GM19463 (cell line): ENCODE data around the gene PROK1.
A peak's percentile ranks its signal among the peaks of the same experiment; 100 is the strongest.
"Not testable (repeated sequence)": the region's sequence is repeated elsewhere in the genome, so short reads cannot be mapped to it uniquely, and the experiment has no call there.

Source experiments
- ATAC-seq: cut with Tn5 transposase; IDR thresholded peaks from one replicate; pipeline ENCODE4 v1.9.1; 2021; ENCODE audit warnings: mild to moderate bottlenecking, moderate library complexity; ENCODE audit not compliant: unreplicated experiment

The PROK1 gene, protein sequence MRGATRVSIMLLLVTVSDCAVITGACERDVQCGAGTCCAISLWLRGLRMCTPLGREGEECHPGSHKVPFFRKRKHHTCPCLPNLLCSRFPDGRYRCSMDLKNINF

DNA sequence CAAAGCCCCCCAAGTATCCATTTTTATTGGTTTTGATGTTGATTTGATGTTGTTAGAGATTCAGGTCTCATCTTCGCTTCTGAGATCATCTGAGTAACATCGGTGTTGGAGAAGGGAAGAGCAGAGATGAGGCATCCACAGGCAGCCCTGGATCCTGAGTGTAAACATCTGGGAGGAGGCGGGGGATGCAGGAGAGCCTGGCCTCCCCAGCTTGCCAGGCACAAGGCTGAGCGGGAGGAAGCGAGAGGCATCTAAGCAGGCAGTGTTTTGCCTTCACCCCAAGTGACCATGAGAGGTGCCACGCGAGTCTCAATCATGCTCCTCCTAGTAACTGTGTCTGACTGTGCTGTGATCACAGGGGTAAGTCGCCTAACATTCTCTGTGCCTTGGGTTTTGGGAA lies at the start of gene PROK1:
PROK1 (plus strand) TSS at position 221 of the 400 bp plus-strand sequence; CDS start at position 289, 68 bp downstream.
- no peak for ATAC-seq

DNA sequence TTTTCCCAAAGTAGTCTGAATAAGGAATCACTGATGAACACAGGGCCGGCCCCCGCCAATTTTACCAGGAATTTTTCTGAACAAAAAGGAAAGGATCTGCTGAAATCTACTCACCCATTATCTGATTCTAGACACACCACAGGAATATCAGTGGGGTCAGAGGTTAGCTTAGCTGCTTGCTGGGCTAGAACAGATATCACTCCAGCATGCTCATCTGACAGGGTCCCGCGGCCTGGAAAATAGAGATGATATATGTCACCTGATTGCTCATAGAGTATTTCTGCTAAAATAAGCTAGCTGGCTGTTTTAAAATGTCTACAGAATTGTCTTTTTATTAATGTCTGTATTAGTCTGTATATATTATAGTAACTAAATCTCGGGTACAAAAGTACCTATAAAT lies 47.1 kb upstream of the PROK1 start:
- no peak for ATAC-seq

DNA sequence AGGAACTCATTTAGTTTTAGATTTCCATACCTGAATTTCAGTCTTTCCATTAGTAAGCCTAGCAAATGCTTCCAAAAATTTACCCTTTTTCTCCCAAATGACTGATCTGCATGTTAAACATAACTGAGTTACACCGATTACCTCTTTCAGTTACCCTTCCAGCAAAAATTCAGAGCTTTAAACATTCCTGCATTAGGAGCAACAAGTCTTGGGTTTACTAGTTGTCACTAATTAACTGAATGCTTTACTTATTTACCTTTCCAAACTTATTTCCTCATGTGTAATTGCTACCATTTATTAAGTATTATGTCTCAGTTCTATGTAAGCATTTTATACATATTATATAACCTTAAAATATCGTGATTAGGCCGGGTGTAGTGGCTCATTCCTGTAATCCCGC lies 46.5 kb upstream of the PROK1 start:
- ATAC-seq: no peak

DNA sequence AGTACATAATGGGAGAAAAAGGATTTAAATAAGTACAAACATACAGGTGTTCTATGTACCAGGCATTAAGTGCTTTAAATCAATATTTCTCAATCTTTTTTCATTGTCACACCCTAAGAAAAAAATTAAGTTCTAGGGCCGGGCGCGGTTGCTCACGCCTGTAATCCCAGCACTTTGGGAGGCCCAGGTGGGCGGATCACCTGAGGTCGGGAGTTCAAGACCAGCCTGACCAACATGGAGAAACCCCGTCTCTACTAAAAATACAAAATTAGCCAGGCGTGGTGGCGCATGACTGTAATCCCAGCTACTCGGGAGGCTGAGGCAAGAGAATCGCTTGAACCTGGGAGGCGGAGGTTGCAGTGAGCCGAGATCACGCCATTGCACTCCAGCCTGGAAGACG lies 44.5 kb upstream of the PROK1 start:
- not testable (repeated sequence) for ATAC-seq

DNA sequence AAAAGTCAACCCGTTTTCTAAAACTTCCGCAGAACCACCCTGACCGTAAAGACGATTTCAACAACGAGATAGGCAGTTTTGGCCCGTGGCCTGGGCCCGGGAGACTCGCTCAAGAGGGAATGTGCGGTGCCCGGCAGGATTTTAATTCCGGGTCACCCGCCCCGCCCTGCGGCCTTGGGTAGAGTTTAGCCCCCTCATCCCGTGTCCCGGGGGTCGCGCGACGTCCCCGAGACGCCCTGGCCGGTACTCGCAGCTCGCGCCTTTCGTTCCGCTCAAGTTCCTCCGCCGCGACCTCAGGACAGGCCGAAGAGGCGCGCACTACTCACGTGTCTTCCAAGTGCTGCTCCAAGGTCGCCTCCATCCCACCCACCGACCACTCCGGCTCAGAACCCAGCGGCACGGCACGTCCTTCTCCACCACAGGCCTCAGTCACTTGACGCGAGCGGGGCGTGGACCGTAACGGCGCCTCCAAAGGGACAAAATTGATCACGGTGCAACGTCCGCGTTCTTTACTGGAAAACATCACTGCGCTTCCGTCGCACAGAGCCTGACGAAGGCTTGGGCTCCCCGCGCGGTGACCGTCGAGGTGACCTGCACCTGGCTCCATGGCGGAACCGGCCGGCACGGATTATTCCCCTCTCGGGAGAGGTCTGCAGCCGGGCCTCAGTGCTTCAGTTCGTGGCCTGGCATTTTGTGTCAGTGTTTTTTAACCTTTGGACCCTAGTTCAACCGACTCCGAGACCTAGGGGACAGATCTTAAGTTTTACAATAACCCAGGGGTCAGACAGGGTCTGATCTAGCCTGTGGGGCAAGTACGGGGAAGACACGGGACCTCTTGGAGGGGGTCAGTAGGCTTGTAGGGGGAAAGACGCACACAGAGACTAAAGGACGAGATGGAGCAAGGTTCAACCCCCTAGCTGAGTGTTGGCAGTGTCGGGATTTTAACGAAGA lies 43.4 kb upstream of the PROK1 start, which contains the start of gene LAMTOR5:
LAMTOR5 (minus strand) TSS at position 435 of the 951 bp plus-strand sequence; CDS start at position 361, 74 bp downstream.
- ATAC-seq: peak; percentile 93

DNA sequence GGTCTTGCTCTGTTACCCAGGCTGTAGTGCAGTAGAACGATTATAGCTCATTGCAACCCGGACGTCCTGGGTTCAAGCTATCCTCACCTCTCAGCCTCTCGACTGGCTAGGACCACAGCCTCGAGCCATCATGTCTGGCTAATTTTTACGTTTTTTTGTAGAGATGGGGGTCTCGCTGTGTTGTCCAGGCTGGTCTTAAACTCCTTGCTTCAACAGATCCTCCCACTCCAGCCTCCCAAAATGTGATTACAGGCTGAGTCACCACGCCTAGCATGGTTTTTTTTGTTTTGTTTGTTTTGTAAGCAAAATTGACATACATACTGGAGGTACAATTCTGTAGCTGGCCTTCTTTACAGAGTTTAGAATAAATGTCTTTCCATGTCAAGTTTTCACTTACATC lies 42.5 kb upstream of the PROK1 start:
- ATAC-seq: no peak

DNA sequence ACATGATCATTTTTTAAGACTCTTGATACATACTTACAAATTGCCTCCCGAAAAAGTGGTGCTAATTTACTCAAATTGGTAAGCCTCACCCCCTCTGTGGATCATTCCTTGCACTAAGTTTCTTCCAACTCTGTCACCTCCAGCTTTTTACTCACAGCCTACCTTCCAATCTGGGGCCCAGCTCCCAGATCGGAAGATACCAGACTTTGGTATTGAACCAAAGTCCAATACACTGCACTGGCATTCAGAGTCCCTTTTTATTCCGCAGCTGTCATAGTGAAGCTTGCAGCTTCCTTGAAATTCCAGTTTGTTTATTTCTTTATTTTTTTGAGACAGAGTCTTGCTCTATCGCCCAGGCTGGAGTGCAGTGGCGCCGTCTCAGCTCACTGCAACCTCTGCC lies 41.6 kb upstream of the PROK1 start:
- no peak for ATAC-seq

DNA sequence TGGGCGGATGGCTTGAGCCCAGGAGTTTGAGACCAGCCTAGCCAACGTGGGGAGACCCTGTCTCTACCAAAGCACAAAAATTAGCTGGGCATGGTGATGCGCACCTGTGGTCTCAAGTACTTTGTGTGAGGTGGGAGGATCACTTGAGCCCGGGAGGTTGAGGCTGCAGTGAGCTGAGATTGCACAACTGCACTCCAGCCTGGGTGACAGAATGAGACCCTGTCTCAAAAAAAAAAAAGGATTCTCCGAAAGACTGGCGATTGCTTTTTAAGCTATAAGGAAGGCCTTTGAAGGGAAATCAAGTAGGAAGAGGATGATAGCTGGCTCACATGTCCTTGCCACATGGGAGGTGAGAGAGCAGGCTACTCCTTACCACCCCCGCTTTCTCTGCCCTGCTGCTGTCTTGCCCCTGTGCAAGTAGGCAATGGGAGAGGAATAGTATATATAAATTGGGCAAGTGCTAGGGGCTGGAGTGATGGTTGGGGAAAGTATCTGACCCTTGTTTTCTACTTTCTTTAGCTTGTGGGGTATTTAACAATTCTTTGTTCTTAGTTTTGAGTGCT lies 39.7 kb upstream of the PROK1 start:
- no peak for ATAC-seq

DNA sequence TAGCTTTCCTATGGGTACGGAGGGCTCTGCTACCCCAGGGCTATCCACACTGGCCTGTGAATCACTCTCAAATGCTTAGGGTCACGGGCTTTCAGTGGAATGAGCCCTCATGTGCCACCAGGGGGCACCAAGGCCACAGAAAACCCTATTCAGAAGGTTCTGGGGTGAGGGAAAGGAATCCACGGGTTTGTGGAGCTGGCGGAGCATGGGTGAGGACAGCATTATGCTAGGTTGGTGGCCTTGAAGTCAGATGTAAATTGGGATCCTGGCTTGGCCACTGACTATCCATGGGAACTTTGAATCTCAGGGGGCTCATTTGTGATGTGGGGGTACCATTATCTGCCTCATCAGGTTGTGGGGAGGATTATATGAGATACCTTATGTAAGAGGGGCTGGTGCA lies 38.4 kb upstream of the PROK1 start:
- peak; percentile 56 for ATAC-seq

DNA sequence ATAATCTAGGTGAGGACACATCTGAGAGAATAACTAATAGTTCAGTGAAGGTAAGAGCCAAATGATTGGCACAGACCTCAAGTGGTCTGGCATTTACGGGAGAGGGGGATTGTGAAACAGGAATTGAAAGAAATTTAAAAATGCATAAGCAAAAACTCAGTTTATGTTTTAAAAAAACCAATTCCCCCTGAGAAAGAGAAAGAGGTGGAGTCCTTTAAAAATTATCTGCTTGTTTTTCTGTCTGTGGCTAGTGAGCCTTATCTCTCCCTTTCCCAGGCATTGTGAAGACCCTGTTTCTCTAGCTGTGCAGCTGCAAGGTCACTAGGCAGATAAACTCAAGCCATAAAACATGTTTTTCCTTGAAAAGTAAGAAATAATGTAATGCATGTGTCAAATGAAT lies 37.9 kb upstream of the PROK1 start:
- not testable (repeated sequence) for ATAC-seq

DNA sequence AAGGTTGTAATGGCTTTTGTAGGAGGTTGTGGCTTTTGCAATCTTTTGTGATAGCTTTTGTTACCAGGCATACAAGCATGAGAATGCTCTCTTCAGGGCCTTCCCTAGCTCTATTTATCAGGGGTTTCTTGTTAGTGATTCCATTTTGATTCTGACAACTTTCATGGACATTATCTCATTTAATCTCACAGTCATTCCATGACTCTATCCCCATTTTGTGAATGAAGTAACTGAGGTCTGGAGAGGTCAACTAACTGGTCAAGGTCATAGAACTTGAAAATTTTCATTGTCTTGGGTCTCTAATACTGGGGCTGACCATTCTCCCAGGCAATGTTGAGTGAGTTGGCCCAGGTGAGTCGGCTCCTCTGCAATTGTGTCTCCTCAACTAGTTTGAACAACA lies 32.2 kb upstream of the PROK1 start:
- ATAC-seq: no peak

DNA sequence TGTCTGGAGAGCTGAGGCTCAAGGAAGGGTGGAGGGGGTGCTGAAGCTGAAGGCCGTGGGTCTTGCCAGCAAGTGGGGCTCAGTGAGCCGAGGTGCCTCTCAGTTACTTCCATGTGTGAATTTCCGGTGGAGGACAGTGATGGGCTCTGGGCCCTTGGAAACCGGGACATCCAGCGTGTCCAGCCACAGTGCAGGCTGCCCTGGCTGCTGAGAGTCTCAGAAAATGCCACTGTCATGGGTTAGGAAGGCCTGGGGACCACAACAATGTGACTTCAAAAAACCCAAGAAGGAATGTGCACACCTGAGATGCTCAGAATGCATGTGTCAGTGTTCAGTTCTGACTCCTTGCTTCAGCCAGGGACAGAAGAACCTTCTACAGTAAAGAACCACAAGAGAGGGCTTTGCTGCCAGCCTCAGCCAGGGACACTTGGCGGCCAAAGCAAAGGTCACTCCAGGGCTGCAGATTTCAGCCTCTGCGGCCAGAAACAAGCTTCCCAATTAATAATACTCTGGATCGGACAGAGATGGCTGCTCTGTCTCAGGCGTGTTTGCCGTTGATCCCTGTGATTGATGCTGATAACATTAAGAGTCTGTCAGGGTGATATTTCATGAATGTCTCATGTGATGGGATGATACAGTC lies 30.8 kb upstream of the PROK1 start:
- no peak for ATAC-seq

DNA sequence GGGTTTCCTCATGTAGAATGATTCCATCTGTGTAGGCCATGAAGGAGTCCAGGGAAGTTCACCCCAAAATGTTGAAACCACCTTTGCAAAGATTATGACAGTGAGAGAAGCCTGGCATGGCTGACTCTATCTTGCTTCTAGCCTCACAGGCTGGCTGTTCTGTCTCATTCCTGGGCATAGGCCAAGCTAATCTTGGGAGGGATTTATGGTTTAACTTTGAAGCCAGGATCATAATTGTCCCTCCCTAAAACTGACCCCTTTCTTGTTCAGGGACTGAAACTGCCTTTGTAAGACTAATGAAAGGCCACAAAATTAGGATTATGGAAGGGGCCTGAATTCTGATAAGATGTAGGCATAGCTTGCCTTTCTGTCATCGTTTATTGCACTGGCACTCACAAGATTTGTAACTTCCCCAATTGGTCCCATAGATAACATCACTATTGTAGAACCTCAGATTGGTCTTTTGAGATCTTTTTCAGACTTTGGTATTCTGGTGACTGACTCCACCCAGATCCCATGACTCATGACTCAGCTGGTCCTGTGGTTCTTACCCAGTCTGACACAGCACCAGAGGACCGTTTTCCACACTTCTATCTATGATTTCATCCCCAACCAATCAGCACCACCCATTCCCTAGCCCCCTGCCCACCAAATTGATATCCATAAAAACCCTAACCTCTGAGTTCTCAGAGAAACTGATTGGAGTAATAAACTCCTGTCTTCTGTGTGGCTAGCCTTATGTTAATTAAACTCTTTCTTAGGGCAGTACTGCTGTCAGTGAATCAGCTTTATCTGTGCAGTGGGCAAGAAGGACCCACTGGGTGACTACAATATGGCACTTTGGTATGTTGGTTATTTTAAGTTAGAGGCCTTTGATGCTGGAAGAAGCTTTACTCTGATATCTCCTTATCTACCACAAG lies 29.8 kb upstream of the PROK1 start:
- no peak for ATAC-seq

DNA sequence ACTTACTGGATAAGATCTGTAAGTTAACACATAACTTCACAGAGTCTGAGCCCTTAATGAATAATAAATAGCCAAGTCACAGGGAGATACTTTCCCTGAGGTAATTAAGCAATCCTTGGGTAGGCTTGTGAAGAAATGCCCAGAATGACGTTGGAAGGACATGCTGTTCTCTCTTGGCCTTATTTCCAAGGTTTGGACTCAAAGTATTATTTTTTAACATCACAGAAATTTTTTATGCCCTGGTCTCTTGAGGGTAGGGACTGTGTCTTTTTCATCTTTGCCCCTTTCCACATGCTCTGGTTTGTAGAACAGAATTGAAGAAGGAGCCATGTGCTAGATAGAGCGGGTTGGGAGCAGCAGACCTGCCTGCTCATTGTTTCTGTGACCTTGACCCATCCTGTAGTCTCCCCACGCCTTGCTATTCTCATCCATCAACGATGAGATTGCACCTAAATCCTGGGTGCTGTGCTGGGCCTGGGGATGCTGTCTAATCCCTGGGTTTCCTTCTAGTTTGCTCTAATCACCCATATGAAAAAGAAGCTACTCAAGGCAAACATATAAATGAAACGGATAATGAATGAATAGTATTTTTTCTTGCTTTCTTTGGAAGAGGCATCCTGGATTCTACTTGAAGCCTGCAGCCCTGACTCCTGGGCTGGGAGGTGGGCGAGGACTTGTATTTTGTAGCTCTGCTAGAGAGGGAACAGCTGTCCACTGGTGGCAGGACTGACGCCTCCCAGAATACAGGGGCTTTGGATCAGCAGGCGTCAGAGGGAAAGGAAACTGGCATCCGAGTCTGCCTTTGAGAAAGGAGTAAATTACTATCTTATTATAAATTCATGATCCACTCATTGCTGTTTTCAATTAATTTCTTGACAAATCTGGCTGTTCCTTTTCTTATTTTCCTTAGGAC lies 26.0 kb upstream of the PROK1 start:
- no peak for ATAC-seq

DNA sequence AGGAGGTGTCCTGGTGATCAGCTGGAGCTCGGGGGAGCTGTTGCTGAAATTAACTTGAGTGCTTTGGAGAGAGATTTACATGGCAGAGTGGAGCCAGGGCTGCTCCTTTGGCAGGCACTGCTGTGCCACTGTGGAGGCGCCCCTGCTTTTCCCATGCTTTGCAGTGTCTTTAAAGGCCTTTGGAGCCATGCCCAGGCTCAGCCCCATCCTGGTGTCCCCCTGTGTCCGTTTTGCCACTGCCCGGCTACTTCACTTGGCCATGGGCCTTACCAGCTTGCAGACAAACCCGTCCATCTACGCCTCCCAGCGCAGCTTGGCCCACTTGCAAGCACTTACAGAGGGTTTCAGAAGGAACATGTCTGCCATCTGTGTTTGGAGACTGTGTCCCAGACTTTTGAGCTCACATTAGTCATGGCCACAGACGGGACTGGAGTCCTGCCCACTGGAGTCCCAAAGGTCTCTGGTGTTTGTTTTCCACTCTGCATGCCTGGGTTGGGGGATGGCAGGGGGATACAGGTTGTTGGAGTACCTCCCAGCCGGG lies 25.3 kb upstream of the PROK1 start:
- no peak for ATAC-seq

DNA sequence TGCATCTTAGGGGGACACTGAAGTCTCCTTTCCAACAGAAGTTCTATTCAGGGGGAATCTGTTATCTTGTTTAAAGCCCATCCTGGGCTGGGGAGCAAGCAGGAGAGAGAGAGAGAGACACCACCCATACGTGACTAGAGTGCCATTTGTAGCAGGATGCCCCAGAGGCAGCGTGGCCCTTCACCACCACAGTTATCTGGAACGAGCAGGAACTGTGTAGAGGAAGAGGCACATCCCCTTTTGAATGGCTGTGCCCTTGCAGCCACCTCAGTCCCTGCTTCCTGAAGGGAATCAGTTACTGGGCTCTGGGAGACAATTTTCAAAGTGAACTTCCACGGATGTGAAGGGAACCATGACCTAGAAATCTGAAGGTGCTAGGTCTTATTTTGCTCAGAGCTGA lies 24.1 kb upstream of the PROK1 start:
- no peak for ATAC-seq

DNA sequence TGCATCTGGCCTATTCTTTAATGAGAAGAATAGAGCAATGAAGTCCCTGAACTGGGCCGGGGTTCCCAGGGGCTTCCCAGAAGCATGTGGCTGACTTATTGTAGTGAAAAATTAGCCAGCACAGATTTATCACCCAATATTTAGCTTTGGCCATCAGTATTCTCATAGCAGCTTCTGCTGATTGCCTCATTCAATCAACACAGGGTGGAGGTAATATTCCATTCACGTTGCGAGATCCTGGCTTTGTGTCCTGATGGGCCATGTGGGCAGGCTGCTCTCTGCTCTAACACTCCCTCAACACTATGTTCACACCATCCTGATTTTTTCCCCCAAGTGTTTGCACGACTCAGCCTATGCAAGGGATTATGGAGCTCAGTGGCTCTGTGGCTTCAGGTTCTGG lies 22.0 kb upstream of the PROK1 start:
- ATAC-seq: no peak

DNA sequence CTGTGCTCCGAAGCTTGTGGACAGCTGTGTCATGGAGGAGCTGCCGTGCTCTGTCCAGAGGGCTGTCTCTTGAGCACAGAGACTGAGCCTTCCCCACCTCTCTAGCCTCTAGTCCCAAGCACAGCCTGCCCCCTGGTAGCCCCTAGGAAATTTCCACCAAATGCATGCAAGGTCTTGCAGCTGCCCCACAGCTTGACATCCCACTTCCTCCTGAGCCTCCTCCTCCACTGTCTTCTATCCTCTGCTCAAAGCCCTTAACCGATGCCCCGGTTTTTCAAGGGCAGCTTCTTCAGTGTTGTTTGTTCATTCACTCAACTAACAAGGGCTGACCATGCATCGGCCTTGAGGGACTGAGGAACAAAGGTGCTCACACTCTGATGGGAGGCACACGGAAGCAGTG lies 20.6 kb upstream of the PROK1 start:
- no peak for ATAC-seq

DNA sequence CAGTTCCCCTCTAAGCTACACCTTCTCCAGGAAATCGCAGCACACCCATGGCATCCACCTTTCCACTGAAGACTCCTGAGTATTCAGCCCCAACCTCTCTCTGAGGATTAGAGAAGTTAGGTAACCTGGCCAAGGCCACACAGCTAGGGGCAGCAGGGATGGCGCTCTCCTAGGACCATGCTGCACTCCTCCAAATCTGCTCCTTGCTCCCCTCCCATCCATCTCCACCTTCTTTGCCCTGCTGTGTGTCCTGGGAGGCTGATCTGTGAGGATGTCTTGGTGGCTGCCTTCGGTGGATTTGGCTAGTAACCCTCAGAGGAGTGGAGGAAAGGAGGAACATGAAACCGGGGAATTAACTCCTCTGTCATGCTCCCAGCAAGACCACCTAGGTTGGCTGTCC lies 20.0 kb upstream of the PROK1 start:
- ATAC-seq: no peak
